Mammary epithelial cell (primary cell): Measurements from ENCODE around the gene COBLL1.

Source experiments
- CTCF ChIP-seq, 2 donors: IDR thresholded peaks in 1 of 2; conservative IDR thresholded peaks in 1 of 2; 2 replicates each; pipeline ENCODE4 v1.5.1; 2011 to 2012; ENCODE audit warnings: inconsistent platforms in 2 of 2, low read length in 2 of 2, mild to moderate bottlenecking in 2 of 2, control low read depth in 1 of 2, low read depth in 1 of 2; ENCODE audit not compliant: insufficient read depth in 1 of 2; ENCODE audit errors: extremely low read depth in 1 of 2
- EZH2 ChIP-seq: IDR thresholded peaks from 2 replicates; pipeline ENCODE4 v1.6.1; 2012; ENCODE audit warnings: low read length, inconsistent platforms, borderline replicate concordance

- TF ChIP-seq EZH2: no peak
- no peak for TF ChIP-seq CTCF (conservative IDR thresholded peaks at IDR 0.05 in 1 of 2, IDR thresholded peaks at IDR 0.05 in 1 of 2; ENCODE audit: extremely low read depth in 1 of 2, insufficient read depth in 1 of 2, low read depth in 1 of 2, low read length in 2 of 2)
These were observed 198.6 kb downstream of the COBLL1 start for GRCh38 chr2:164642946-164643555.
